T-helper 9 cell (primary cell): ENCODE results near the gene SYNCRIP.
"Not testable (repeated sequence)": the region's sequence is repeated elsewhere in the genome, so short reads cannot be mapped to it uniquely, and the experiment has no call there.

Experiments used
- DNase-seq: peaks from one replicate; pipeline ENCODE4 v3.0.0-alpha.2; 2020

The SYNCRIP gene

DNA sequence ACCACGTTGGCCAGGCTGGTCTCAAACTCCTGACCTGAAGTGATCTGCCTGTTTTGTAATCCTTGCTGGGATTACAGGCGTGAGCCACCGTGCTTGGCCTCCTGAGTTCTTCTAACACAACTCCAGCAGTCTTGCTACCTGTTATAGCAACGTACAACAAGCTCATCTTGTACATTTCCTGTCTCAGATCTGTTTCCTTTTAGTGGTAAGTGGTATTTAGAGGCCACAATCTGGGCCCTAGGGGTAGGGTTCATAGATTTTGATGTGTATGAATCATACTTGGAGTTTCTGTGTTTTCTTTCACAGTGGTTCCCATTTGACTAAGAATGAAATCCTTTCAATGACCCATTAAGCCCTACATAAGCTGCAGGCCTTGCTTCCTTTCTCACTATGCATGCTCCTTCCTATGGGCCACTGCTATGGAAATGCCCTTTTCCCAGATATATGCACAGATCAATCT is 27.1 kb upstream of the SYNCRIP start:
- DNase-seq: peak; percentile 13

DNA sequence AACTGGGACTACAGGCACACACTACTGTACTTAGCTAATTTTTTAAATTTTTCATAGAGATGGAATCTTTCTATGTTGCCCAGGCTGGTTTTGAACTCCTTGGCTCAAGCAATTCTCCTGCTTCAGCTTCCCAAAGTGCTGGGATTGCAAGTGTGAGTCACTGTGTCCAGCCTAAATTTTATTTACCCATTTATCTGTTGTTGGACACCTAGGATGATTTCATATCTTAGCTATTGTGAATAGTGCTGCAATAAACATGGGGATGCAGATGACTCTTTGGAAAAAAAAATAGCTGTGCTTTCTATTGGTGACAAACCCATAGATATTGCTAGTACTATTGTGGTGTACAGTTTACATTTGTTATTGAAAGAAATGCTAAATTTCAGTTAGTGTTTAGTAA is 19.6 kb upstream of the SYNCRIP start:
- DNase-seq: no peak

DNA sequence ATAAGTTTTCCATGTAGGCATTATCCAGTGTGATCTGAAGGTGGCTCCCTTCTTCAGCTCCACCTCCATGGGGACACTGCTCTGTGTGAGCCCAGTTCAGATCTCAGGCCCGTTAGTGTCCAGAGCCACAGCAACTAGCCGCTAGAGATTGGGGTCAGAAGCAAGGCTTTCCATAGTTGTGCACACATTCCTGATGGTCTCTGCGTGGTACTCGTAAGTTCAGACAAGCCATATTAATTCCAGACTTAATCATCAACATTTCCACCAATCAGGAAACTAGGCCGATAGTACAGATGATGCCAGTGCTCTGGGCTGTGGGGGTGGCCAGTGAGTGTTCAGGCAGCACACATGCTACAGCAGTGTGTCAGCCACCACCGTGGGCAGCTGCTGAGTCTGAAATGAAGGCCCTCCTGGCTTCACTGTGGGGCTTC is 17.5 kb upstream of the SYNCRIP start:
- no peak for DNase-seq

DNA sequence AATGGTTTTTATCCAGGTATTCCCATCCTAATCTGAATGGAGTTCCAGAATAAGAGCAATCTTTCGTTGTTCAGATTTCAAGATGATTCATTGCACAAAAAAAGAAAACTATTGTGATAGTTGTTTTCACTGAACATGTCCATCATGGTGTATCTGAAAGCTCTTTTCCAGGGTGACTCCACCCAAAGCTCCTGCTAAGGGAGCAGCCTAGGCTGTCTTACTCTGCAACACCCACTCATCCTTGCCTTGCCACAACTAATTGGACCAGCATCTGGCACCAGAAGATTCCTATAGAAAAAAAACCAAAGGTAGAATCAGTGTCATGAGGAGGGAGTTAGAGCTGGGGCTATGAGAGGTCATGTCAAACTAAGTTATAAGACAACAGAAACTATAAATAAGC is 7.9 kb upstream of the SYNCRIP start:
- DNase-seq: no peak

DNA sequence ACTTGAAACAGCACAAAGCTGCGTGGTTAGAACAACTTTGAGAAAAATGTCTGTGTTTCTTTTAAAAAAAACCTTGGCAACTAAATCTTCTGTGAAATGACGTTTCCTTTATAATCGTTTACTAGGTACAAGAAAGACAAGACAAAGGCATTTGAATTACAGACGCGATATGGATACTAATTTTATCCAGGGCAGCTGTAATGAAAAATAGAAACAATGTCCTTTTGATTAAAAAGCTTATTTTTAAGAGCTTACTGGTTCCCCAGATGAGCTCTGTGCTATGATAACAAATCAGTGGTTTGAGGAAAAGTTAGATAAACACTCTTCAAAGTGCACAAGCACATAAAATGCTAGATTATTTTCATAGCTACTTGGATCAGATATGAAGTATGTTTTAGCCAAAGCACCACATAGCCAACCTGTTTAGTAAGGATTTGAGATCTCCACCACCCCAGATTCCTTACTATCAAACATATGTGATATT is 1.6 kb upstream of the SYNCRIP start:
- no peak for DNase-seq

DNA sequence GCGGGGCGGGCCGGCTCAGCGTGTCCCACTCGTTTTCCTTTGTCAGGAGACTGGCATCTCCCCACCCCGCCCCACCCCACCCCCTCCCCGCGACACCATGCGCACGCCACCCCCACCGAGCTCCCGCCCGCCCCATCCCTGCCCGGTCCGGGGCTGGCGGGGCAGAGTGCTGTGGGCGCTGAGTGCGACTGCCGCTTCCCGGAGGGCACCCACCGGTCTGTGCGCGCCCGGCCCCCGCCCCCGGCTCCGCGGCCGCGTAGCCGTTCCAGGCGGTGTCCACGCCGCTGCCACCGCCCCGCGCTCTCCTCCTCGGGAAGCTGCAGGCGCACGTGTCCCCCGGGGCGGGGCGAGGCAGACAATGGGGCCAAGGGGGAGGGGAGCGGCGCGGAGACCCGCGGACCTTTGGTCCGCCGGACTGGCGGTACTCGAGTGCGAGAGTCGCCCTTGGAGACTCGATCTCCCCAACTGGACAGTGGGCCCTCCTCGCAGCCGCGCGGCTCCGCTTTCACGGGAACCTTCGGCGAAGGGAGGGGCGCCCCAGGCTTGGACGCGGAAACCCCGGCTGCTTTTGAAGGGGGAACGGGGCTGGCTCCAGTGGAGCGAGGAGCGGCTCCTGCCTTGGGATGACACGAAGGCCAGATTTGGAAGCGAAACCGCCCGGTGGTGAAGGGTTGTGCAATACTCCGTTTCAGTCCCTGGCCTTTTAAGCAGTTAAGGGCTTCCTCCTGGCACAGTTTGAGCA is 1.0 kb upstream of the SYNCRIP start:
- peak; percentile 58 for DNase-seq

DNA sequence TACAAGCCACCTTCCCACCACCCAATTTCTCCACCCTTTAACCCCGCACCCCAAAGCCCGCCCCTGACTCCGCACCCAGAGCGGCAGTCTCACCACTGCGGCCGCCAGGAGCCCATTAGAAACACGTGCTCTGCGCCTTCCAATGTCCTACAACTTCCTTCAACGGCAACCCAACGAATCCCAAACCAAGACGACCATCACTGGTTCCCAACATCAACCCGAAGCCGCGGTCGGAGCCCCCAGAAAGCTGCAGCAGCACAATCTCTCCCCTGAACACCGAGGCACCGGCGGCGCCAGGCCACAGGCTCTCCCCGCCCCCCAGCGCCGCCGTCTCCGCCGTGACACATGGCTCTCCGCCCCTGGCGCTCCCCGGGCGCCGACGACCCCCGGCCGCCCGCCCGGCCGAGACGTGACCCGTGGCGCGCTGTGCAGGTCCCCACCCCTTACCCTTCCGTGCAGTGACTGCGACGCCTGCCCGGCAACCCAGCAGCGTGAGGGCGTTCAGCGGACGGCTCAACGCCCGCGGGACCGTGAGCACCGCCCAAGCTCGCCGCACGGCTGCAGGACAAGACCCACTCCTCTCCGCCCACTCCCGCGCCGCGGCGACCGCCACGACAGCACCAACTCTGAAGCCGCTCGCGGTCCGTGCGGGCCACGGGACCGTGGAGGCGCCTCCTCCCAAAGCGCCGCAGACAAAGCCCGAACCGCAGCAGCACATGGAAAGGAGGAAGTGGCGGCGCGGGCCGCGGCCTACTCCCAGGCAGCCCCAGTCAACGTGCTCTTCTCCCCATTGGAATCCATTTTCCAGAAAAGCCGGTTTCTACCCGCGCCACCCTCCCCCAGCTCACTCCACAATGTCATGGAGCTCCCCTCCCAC is 551 bp downstream of the SYNCRIP start:
- DNase-seq: peak; percentile 51

DNA sequence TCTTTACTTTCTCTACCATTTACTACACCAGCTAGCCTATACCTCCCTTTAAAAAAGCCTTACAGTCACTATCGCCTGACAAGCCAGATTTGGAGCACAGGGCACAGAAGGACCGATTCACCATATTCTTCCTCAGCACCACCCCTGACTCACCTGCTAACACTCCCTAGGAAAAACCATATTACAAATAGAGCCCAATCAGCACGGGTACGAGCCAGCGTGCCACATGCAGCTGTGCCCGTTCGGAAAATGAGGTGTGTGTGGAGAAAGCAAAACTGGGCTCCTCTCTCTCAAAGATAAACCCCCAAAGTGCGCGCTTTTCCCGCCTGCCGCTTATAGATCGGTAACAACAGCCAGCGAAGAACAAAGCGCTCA is 1.2 kb downstream of the SYNCRIP start:
- DNase-seq: no peak

DNA sequence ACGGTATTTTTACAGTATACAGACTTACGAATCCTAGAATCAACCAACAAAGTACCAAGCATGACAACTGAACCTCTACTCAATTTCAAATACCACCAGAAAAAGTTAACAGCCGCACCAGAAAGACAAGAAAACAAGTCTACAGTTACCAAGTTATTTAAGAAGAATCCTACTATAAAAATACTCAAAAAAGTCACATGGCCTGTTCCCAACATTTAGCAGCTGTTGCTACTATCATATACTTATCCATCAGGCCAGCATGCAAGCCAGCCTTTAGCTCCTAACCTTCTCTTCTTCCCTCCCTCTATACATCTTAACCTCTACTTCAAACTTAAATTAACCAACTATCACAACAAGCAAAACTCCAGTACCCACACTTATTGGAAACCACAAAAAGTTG is 1.9 kb downstream of the SYNCRIP start:
- DNase-seq: no peak

DNA sequence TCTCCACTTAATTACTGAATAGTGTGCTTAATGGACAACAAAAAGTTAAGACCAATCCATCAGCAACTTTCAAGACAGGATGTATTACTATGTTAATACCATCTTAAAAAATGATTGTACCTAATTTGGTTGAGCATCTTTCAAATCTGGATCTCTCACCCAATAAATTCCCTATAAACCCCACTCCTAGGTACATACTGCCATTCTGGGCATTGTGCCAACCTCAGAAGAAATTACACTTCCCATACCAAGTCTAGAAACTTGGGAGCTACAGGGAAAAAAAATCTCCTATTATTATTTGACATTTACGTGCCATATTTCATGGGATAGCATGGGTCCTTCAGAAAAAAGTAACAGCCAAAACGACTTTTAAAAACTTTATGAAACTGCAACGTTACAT is 5.1 kb downstream of the SYNCRIP start:
- DNase-seq: no peak

DNA sequence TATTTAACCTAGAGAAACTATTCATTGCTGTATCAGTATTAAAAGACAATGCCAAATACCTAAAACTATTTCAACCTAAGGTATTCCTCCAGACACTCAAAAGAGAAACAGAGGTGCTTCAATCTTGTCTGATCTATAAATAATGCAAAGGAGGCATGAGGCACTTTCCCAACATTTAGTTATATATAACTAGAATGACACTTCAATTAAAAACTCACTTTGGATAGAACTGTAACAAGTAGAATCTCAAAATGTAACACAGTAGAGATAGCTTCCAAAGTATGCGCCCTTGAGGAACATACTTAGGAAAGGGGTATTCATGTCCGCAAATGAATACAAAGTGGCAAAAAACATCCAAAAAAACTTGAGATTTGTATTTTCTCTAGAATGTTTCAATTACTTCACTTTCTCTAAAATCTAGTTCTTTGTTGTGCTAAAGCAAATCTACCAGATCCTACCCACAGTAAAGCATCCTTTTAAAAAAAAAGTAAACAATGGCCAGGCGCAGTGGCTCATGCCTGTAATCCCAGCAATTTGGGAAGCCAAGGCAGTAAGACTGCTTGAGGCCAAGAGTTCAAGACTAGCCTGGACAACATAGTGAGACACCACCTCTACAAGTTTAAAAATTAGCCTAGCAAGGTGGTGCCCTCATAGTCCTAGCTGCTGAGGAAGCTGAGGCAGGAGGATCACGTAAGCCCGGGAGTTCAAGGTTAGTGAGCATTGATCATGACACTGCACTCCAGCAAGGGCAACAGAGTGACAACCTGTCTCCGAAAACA is 10.3 kb downstream of the SYNCRIP start:
- DNase-seq: no peak

DNA sequence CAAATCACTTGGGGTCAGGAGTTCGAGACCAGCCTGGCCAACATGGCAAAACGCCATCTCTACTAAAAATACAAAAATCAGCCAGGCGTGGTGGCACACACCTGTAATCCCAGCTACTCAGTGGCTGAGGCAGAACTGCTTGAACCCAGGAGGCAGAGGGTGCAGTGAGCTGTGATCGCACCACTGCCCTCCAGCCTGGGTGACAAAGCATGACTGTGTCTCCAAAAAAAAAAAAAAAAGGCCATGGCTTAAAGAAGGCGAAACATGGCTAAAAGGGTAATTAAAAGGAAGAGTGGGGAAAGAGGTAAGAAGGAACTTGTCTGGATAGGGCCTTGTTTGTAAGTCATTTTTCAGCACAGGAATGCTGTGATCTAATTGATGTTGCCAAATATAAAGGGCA is 11.6 kb downstream of the SYNCRIP start:
- DNase-seq: not testable (repeated sequence)

DNA sequence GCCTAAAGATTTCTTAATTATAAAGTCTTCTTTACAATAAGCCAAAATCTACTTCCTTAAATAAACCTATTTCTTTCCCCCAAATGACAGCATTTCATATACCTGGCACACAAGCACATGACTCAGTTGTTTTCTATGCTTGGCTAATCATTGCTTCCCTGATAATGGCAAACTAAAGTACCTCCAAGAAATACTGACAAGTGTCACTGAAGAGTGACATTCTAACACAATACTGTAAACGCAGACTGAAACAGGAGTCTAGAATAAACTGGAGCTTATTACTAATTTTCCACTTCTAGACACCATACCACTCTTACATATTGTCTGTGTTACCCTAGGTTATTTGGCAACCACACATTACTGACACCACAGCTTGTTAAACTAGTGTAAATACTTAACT is 14.3 kb downstream of the SYNCRIP start:
- no peak for DNase-seq

DNA sequence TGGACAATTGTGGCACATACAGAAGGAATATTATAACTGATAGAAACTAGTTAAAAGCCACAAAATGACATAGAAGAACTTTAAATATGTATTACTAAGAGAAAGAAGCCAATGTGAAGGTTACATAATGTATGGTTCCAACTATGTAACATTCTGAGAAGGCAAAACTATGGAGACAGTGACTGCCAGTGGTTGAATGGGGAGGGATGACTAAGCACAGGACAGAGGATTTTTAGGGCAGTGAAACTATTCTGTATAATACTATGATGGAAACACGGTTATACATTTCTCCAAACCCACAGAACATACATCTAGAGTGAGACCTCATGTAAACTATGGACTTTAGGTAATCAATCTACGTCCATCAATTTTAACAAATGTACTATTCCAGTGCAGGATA is 22.4 kb downstream of the SYNCRIP start:
- no peak for DNase-seq

DNA sequence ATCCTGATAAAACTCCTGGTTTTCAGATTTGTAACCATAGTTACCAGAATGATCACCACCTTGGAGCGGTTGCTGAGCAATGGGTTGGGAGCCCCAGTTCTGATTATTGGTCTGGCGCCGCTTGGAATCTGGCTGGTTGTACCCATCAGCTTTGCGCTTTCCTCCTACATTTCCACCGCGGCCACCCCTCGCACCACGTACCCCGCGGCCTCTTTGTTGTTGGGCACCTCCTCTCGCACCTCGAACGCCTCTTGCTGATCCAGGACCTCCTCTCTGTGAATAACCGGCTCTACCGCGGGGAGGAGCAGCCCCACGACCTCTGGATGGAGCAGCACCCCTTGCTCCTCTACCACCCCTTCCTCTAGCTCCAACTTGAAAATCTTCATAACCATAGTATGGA is 27.9 kb downstream of the SYNCRIP start:
- DNase-seq: no peak

DNA sequence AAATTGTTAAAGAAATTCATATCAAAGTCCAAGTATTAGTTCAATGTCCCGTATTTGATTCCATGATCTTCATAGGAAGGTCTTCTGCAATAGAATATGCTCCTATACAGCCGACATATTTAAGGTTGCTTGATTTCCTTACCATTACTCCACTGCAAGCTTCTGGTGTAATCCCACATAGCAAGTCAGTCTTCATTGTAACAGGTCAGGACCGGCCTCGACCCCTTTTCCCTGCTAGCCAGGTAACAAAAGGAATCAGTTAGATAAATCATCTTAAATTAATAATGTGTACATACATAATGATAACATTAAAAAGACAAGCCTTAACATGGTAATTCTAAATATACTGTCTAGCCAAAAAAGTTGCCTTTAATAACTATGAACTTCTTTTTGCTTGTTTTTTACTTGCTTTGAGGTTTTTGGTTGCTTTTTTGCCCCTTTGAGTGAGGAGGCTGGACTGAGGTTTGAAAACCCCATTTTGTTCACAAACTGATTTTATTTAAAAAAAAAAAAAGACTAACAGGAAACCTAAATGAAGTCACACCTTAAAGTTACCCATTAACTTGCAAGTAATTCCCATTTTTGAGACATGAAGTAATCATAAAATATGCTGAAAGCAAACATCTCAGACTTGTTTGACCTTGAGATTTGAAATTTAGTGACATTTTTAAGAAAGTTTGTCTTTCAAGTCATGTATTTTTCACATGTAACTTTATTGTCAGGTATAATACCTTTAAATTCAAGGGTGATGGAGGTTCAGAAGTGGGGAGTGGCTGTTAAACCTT is 29.8 kb downstream of the SYNCRIP start:
- DNase-seq: no peak

DNA sequence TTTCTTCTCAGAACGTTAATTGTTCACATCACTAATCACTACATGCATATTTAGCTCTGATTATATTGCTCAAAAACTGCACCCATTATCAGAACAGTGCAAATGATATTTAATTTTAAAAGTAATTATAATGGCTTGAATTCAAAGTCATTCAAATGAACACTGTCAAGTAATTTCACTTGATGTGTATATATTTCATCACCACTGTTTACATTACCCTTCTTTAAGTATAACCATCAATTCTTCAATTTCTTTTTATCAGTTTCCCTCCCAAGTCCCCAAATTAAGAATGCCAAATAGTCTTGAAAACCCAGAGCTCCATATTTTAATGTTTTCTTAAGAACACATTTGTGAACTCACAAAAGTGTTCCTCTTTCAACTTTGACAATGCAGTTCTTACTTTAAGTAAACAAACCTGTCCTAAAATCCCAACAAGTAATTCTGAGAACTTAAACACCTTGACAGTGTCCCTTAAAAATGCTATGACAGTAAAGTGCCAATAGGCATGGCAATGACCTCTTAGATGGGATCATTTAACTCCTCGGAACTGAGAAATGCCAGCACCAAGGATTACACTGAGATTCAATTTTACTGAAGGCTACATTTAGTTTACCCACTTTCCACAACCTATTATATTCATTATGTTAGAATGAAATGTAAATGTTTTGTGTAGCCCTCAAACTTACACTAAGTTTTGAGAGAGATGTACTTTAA is 32.3 kb downstream of the SYNCRIP start:
- no peak for DNase-seq

DNA sequence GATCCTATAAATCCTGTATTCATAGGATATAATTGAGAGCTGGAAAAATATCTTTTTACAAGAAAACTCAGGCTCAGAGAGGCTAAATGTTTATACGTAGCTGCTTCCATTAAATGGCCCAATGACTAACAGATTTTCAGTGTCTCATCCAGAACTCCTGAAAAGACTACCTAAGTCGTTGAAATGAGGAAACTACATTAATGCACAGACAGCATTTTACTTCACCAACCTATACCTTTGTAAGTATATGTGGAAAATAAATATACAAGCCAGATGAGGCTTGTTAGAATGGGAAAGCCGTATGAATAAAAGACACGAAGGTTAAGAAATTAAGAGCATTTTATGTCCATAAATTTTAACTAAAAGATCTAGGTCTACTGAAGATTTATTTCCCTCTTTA is 40.6 kb downstream of the SYNCRIP start:
- no peak for DNase-seq

DNA sequence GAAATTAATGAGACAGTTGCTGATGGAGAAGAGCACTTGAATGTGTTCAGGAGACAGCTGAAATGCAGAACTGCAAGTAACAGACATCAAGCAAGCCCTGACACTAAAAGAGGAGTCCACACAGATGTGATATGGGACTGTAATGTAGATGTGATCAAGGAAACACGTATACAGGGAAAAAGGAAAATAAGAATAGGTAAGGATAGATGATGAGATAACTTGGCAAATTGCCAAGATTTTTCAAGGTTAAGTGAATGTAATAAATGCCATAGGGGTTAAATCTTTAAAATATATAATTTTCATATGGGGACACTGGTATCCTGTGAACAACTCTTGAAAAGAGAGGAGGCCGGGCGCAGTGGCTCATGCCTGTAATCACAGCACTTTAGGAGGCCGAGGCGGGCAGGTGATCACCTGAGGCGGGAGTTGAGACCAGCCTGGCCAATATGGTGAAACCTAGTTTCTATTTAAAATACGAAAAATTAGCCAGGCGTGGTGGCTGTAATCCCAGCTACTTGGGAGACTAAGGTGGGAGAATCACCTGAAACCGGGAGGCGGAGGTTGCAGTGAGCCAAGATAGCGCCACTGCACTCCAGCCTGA is 41.9 kb downstream of the SYNCRIP start:
- no peak for DNase-seq

DNA sequence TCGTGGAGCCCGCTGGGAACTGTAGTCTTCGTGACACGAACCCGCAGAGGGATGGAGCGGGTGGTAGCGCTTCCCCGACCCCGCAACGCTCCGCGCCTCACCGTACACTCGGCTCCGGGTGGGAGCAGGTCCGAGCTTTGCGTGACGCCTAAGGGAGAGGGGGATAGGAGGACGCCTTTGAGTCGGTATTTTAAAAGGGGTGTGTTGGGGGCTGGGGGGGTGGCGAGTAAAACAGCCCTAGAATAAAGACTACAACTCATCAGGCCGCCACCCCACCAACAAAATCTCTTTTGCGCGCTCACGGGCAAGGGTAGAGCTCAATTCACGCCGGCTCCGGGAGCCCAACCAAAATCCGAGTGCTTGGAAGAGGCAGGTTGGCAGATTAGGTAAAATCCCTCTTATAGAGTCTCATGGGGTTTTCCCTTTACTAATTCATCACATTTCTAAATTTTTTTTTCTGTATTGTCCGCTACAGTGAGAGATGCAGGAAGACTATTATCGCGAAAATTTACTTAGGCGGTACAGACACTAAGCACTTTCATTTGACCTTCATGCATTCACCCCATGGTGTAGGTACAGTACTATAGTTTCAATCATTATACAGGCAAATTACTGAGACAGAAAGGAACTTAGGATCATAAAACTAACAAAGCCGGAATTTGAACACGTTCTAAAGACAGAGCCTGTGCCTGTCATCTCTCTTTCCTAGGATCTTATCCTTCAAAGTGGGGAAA is 48.3 kb downstream of the SYNCRIP start:
- peak; percentile 38 for DNase-seq
